ENCODE data around the gene GTSF1L.
"Not testable (repeated sequence)": the region's sequence is repeated elsewhere in the genome, so short reads cannot be mapped to it uniquely, and the experiment has no call there.

Gene GTSF1L

GRCh38 chr20:43726811-43727338 lies at the start of gene GTSF1L:
GTSF1L (minus strand) TSS chr20:43727002; CDS start chr20:43726694, 308 bp downstream.
- DNase-seq (ENCODE audit: low read depth in 2 of 2): no peak

DNA sequence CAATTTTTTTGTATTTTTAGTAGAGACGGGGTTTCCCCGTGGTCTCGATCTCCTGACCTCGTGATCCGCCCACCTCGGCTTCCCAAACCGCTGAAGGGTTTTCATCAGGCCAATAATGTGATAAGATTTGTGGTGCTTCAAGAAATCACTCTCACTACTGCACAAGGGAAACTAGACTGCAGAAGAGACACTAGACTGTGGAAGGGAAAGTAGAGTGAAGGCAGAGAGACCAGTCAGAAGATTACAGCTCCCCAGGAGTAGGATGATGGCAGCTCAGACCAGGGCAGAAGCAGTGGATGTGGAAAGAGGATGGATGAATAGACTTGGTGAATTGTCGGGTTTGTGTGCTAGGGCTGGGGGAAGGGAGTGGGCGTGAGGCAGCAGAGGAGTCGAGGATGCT lies 48.0 kb upstream of the GTSF1L start:
- no peak for DNase-seq (ENCODE audit: low read depth in 2 of 2)

- no peak for DNase-seq (ENCODE audit: low read depth in 2 of 2)
Observed at GRCh38 chr20:43771503-43772190, 44.8 kb upstream of the GTSF1L start.

- no peak for DNase-seq (ENCODE audit: low read depth in 2 of 2)
Observed at GRCh38 chr20:43770342-43770741, 43.5 kb upstream of the GTSF1L start.

DNA sequence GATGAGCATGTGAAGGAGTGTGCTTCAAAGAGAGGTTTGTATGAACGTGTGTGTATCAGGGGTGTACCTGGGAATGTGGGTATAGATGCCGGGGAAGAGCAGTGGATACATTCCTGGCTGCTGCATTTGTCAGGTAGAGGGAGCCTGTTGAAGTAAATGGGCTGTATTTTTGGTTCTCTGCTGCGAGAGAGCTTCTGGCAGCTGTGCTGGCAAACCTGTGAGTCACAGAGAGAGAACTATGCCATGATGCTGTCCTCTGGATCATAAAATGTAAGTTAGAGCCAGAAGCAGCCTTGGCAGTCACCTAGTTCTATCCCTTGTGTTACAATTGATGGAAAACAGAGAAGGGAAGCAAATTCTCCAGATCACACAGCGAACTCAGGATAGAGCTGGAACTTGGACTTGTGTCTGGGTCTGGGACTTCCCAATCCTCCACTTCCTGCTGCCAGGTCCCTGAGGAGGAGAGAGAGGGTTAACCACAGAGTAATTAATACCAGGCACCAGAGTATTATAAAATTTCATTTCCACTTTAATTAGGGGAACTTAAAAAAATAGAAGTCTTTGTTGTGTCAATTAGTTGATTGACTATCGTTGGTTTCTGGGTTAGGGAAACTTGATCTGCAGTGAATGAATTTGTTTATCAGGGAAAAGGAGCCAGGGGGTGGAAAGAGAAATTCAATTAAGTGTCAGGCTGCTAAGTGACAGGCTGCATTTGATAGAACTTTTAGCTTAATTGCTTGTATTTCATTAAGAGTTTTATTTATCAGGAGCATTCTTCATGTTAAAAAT lies 41.1 kb upstream of the GTSF1L start:
- DNase-seq (ENCODE audit: low read depth in 2 of 2): no peak

DNA sequence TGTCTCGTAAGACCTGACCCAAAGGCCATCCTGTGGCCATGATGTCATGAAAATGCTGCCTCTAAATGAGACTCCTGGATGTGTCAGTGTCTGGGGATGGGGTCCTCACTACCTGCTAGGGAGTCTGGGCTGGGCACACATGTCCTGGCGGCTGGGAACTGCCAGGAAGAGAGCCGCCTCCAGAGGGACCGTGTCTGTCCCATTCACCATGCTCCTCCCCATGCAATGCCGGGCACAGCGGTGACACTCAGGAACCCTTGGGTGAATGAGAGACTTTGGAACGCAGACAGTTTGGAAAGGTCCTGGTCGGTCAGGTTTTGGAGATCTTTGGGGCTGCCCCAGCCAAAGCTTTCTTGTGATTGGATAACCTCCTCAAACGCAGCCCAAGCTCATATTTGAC lies 40.1 kb upstream of the GTSF1L start:
- DNase-seq (ENCODE audit: low read depth in 2 of 2): no peak

DNA sequence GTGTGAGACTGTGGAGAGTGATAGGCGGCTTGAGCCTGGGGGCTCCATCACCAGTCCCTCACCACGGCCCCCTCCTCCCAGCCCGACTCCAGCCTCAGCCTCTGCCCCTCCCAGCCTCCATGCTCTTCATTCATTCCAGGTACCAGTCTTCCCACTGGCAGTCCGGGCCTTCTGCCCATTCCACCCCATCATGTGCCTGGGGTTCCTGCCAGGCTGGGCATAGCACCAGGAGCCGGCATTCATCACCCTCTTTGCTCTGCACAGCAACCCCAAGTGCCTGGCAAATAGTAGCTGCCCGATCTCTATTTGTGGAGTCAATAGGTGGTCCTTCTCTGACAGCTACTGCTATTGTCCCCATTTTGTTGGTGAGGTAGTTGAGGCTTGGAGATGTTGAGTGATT lies 39.6 kb upstream of the GTSF1L start:
- no peak for DNase-seq (ENCODE audit: low read depth in 2 of 2)

DNA sequence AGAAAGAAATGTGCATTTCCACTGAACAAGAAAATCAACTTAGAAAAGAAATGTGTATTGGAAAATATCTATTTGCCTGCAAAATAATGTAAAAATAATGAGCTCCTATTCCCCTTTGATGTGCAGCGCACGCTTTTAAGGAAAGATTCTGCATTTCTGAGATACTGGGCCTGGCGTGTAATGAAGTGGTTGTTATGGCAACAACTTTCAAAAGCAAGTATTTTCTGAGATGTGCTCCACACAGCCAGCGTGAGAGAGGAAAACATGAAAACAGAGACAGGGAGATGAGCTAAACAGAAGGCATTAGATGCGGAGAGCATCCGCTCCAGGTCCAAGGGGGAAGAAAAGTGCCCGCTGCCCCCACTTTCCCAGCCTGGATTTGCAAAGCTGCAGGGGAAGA lies 39.1 kb upstream of the GTSF1L start:
- DNase-seq (ENCODE audit: low read depth in 2 of 2): no peak

DNA sequence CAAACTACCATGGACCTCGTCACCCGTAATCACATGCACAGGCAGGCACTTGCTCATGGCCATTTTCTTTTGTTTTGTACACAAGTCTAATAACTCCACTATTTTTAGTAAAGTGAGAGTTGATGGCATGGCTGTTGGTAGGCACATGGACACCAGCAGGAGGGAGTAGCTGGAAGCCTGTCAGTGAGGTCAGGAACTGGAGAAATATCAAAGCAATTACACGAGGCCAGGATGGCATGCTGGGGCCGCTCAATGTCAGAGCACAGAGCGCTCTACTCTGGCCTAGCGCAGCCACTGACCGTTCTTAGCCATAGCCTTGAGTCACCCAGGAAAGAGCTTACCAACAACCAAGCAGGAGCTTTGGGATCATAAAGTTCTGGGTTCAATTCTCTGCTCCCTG lies 36.1 kb upstream of the GTSF1L start:
- DNase-seq (ENCODE audit: low read depth in 2 of 2): no peak

DNA sequence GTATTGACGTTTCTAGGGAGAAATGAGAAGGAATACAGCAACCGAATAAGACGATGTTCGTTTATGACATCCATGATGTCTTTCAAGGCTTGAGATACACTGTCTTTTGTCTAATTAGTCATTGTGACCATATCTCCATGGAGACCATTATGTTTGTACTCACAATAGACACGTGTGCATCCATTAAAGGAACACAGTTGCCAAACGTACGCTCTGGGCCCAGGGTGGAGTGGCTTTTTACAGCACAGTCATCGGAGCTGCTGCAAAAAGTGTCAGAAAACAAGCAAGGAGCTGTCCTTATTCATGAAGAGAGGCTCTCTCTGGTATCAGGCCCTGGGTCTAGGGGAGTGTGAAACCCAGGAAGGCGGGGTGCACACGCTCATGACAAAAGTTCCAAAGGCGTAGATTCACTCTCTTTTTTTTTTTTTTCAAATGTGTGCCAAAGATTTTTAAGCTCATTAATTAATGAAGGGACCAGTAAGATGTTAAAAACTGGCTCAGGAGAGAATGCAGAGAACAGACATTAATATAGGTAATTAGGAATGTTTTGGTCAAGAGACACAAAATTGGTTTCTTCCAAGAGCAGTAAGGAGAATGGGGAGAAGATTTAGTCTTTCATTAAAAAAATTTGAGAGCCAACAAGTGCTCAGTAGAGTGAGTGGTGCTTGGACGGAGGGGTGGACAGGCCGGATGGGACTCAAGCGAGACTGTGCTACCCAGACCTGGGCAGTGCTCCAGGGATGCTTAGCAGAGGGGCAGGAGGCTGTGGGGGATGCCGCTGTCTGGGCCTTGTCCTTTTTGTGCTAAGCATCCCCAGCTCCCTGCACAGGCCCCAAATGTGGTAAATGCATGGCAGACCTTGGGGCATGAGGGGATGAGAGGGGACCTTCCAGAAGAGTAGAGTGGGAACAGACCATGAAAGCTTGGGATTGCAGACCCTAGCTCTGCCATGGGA lies 34.9 kb upstream of the GTSF1L start:
- no peak for DNase-seq (ENCODE audit: low read depth in 2 of 2)

GRCh38 chr20:43757888-43758287 lies 31.1 kb upstream of the GTSF1L start:
- not testable (repeated sequence) for DNase-seq (ENCODE audit: low read depth in 2 of 2)

GRCh38 chr20:43755851-43756250 lies 29.0 kb upstream of the GTSF1L start:
- DNase-seq (ENCODE audit: low read depth in 2 of 2): no peak

- no peak for DNase-seq (ENCODE audit: low read depth in 2 of 2)
Observed at GRCh38 chr20:43755390-43755789, 28.6 kb upstream of the GTSF1L start.

DNA sequence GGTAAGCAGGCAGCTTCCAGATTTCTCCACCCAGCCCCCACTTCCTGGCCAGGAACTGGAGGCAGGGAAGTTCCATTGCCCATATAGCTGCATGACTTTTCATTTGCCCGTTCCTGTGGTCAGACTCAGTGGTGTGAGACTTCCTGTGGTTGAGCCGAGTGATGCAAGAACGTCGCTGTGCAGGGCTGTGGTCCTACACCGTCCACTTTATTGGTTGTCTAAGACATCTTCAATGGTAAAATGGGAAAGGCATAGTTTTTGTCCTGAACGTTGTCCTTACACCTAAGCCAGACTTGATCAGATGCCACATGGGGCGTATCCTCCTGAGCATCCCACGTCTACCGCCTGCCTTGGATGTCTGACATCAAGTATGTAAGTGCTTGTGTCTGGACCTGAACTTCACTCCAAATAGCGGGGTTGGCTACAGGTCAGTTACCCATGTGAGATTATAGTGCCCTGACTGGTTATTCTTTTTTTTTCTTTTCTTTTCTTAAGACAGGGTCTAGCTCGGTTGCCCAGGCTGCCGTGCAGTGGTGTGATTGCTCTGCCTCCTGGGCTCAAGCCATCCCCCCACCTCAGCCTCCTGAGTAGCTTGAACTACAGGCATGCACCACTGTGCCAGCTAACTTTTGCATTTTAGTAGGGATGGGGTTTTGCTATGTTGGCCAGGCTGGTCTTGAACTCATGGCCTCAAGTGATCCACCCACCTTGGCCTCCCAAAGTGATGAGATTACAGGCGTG lies 25.9 kb upstream of the GTSF1L start:
- peak in 1 of 2 experiments; percentile 38 for DNase-seq (ENCODE audit: low read depth in 2 of 2)

DNA sequence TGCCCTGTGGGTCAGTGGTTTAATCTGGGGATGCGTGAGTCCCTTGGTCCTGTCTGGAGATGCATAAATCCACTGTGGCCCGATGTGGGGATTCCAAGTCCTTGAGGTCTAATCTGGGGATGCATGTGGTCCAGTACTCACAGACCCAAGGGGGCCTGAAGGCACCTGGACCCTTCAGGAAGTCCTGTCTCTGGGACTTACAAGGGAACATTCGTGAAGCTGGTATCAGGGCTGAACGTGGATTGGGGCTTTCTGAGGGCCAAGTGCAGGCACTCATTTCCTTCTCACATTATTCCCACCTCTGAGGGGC lies 25.2 kb upstream of the GTSF1L start:
- no peak for DNase-seq (ENCODE audit: low read depth in 2 of 2)

DNA sequence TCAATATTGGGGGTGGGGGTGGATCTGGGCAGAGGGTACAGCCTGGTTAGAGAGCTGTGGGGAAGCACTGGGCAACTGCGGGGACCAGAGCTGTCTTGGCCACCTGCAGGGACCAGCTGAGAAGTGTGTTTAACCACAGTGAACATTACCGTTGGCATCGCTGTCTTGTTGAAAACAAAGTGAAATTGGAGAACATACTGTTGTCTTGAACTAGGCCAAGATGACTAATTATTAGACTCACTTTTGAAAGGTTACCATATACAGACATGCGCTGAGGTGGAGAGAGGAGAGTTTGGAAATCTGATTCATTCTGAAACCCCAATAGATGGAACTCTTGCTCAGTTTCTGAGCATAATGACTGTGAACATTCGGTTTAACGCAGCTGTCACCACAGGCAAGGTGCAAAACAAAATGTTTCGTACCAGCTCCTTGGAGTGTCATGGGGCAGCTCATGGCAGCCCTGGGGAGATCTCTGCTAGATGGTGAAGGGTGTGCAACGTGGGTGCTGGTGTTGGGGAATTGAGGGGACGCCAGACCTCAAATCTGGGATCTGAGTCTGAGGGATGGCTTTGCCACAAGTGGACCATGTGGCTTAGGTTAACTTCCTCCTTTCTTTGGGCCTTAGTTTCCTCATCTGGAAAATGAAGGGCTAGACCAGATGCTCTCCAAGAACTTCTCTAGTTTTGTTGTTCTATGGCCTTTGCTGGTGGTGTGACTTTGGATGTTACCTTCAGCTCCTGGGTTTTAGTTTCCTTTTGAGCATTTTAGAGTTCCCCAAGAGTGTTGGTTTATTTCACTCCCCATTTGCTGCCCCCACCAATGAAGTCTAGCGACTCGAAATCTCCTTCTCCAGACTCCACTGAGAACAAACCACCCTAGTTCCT lies 24.6 kb upstream of the GTSF1L start:
- peak; percentile 46 to 48 for DNase-seq (ENCODE audit: low read depth in 2 of 2)

GRCh38 chr20:43750774-43751166 lies 24.0 kb upstream of the GTSF1L start:
- DNase-seq (ENCODE audit: low read depth in 2 of 2): no peak

DNA sequence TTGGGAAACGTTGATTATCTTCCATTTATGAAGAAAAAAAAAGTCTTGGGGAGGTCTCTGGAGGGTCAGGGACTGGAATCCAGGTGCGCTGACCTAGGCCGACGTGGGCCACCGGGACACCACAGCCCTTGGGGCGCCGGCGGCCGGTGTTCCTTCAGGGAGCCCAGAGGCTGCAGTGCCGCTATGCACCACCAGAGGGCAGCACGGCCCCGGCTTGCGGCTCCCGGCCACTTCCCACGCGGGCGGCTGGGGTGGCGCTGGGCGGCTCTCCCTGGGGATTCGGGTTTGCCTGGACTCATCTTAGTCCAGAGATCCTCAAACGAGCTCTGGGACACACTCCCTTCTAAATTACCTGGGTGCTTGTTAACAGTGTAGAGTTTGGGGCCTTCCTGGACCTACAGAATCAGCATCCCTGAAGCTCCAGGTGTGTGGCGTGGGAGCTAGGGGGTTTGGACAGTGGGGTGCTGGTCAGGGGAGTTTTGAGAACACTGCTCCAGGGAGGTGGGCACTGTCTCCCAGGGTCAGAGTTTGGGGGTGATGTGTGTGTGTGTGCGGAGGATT lies 23.0 kb upstream of the GTSF1L start:
- DNase-seq (ENCODE audit: low read depth in 2 of 2): peak; percentile 68 to 88

DNA sequence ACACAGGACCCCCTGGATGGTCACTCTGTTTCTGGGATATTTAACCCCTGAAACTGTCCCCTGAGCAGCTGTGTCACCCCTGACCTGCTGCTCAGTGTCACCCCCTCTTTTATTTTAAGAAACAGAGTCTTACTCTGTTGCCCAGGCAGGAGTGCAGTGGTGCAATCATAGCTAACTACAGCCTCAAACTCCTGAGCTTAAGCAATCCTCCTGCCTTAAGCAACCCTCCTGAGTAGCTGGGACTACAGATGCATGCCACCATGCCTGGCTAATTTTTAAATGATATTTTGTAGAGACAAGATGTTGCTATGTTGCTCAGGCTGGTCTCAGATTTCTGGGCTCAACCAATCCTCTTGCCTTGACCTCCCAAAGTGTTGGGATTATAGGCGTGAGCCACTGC lies 21.5 kb upstream of the GTSF1L start:
- DNase-seq (ENCODE audit: low read depth in 2 of 2): no peak
